ENCODE data around the gene CEP164.

DNA sequence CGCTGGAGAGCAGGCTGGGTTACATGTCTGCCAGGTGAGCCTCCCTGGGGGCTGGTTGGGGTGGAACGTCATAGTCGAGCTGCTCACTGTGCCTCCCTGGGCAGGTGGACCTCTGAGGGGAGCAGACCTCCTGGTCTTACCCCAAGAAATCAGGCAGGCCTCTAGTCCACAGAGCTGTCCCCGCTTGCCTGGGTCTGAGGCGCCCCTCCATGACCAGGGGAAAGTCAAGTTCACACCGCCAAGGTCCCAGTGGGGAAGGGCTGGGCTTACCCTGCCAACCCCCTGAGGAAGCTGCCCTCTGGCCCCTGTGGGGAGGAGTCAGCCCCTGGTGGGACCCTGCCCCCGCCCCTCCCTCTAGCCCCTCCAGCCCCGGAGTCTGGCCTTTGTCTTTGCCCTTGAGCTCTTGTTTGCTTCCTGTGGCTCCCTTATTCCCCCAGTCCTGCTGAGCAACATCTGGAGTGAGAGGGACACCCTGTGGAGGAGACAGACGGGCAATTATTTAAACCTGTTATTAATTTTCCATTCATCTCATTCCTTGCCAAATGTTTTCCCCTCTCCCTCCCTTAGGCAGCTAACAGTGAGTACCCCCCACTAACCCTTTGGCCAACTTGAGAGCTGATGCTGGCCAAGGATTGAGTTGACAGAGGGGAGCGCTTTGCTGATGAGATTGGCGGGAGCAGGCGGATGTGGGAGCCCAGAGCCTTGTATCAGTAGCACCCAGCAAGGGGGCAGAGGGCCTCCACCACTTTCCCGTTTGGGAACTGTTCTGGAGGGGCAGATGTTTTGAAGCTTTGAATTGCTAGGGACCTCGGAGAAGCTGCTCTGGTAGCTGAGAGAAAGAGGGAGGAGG is 83.4 kb downstream of the CEP164 start:
- TF ChIP-seq, protein P1, sequence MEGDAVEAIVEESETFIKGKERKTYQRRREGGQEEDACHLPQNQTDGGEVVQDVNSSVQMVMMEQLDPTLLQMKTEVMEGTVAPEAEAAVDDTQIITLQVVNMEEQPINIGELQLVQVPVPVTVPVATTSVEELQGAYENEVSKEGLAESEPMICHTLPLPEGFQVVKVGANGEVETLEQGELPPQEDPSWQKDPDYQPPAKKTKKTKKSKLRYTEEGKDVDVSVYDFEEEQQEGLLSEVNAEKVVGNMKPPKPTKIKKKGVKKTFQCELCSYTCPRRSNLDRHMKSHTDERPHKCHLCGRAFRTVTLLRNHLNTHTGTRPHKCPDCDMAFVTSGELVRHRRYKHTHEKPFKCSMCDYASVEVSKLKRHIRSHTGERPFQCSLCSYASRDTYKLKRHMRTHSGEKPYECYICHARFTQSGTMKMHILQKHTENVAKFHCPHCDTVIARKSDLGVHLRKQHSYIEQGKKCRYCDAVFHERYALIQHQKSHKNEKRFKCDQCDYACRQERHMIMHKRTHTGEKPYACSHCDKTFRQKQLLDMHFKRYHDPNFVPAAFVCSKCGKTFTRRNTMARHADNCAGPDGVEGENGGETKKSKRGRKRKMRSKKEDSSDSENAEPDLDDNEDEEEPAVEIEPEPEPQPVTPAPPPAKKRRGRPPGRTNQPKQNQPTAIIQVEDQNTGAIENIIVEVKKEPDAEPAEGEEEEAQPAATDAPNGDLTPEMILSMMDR (IDR thresholded peaks at IDR 0.05; ENCODE audit: poor library complexity, severe bottlenecking), result no peak
- no peak for TF ChIP-seq EP300 (conservative IDR thresholded peaks at IDR 0.05; ENCODE audit: poor library complexity, severe bottlenecking)
- TF ChIP-seq, protein P2, sequence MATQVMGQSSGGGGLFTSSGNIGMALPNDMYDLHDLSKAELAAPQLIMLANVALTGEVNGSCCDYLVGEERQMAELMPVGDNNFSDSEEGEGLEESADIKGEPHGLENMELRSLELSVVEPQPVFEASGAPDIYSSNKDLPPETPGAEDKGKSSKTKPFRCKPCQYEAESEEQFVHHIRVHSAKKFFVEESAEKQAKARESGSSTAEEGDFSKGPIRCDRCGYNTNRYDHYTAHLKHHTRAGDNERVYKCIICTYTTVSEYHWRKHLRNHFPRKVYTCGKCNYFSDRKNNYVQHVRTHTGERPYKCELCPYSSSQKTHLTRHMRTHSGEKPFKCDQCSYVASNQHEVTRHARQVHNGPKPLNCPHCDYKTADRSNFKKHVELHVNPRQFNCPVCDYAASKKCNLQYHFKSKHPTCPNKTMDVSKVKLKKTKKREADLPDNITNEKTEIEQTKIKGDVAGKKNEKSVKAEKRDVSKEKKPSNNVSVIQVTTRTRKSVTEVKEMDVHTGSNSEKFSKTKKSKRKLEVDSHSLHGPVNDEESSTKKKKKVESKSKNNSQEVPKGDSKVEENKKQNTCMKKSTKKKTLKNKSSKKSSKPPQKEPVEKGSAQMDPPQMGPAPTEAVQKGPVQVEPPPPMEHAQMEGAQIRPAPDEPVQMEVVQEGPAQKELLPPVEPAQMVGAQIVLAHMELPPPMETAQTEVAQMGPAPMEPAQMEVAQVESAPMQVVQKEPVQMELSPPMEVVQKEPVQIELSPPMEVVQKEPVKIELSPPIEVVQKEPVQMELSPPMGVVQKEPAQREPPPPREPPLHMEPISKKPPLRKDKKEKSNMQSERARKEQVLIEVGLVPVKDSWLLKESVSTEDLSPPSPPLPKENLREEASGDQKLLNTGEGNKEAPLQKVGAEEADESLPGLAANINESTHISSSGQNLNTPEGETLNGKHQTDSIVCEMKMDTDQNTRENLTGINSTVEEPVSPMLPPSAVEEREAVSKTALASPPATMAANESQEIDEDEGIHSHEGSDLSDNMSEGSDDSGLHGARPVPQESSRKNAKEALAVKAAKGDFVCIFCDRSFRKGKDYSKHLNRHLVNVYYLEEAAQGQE (IDR thresholded peaks at IDR 0.05; ENCODE audit: borderline replicate concordance), result no peak
